NCI-H2107 (cell line): ENCODE results near the gene TNNI2.

Experiments used
- DNase-seq: peaks from one replicate; lab custom pipeline; 2025; lab: John Stamatoyannopoulos, UW

TNNI2 gene

DNA sequence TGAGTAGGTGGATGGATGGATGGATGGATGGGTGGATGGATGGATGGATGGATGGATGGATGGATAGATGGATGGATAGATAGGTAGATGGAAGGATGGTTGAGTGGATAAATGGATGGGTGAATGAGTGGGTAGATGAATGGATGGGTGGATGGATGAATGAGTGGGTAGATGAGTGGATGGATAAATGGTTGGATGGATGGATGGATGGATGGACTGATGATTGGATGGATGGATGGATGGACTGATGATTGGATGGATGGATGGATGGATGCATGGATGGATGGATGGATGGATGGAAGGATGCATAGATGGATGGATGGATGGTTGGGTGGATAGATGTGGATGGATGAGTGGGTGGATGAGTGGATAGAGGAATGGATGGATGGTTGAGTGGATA lies 17.2 kb upstream of the TNNI2 start:
- DNase-seq = no peak

GRCh38 chr11:1822648-1823375 lies 16.0 kb upstream of the TNNI2 start:
- no peak for DNase-seq

- no peak for DNase-seq
These were observed 15.2 kb upstream of the TNNI2 start for GRCh38 chr11:1823376-1824220.

GRCh38 chr11:1824221-1825038 lies 14.4 kb upstream of the TNNI2 start:
- DNase-seq = no peak

GRCh38 chr11:1825039-1825740 lies 13.6 kb upstream of the TNNI2 start:
- no peak for DNase-seq

DNA sequence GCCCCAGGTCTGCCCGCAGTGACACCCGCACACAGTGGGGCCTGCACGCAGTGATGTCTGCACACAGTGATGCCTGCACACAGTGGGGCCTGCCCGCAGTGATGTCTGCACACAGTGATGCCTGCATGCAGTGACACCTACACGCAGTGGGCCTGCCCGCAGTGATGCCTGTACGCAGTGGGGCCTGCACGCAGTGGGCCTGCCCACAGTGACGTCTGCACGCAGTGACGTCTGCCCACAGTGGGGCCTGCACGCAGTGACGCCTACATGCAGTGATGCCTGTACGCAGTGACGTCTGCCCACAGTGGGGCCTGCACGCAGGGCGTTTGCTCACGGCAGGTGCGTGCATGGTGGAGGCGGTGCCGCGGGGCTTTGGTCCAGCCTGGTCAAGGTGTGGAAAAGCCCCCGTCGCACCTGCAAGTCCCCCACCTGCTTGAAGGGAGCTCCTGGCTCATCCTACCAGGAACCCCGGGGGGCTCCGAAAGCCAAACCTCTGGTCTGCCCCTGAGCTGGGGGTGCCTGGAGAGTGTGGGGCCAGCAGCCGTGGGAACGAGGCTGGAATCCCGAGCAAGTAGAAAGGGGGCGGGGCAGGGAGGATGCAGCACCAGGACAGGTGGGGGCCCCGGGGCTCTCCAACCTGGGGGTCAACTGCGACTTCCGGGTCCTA lies 12.9 kb upstream of the TNNI2 start:
- no peak for DNase-seq

- DNase-seq = no peak
These were observed 12.2 kb upstream of the TNNI2 start for GRCh38 chr11:1826552-1827094.

GRCh38 chr11:1827095-1827813 lies 11.5 kb upstream of the TNNI2 start:
- peak; percentile 21 for DNase-seq

- no peak for DNase-seq
These were observed 10.8 kb upstream of the TNNI2 start for GRCh38 chr11:1827931-1828330.

GRCh38 chr11:1828542-1828941 lies 10.2 kb upstream of the TNNI2 start:
- DNase-seq = no peak

GRCh38 chr11:1829039-1829820 lies 9.6 kb upstream of the TNNI2 start:
- no peak for DNase-seq

- DNase-seq = no peak
These were observed 8.8 kb upstream of the TNNI2 start for GRCh38 chr11:1830004-1830321.

DNA sequence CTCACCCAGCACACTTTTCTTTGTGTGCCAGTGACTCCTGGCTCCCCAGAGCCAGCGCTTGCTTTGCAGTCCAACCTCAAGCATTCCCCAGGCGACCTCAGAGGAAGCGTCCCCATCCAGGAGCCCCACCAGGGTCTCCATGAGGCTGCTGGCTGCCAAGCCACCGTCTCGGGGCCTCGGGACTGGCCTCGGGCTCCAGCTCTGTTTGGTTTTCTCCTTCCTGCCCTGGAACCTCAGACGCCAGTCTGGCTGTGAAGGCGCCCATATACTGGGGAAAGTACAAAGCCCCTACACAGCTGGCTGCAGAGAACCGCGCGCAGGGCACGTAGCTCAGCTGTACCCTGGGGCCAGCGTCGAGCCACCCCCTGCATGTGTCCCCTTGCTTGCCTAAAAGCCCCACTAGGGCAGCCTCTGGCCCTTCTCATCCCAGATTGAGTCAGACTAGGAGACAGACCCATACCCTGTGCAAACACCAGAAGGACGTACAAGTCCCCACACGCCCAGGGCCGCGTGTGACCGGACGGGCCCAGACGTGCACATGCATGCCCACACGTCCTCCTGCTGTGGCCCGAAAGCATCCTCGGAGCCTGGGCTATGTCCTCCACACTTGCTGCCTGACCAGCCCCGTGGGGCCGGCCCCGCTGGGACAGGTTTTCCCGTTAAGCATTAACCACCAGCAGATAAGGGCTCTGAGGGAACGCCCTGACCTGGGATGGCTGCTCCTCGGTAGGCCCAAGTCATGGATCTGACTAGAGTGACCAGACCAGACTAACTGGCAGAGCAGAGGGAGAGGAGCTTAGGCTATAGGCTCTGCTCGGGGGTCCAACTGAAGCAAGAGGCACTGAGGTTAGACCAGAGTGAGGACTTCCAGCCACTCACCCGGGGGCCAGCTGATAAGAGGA lies 8.2 kb upstream of the TNNI2 start:
- no peak for DNase-seq

GRCh38 chr11:1831338-1832210 lies 7.2 kb upstream of the TNNI2 start:
- DNase-seq = no peak

- no peak for DNase-seq
These were observed 6.4 kb upstream of the TNNI2 start for GRCh38 chr11:1832211-1832919.

- DNase-seq = no peak
These were observed 5.9 kb upstream of the TNNI2 start for GRCh38 chr11:1832920-1833295.

- DNase-seq = no peak
These were observed 4.6 kb upstream of the TNNI2 start for GRCh38 chr11:1834062-1834610.
